ENCODE results near the gene ARID1B. TPM values are rescaled to one million over a fixed set of nuclear protein-coding genes. Genes with fewer than 3 reads are reported as not detected.

ARID1B gene
- total RNA-seq, 4 donors from 2014 or later = 157 to 315 (median 206) TPM

DNA sequence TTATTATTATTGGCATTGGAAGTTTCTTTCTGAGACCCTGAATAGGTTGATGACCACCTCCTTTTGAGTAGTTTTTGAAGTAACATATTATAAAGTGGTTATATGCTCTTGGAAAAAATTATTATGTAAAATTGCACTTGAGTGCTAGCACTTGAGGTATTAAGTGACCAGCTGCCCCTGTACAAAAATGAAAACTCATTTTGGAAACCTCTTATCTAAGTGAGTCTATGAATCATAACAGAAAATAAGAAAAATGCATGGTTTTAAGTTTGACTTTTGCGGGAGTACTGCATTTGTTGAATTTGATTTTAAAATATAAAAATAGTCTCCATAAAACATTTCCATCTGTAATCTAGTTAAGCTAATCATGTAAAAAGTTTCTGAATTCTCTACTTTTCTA, 297.8 kb downstream of the ARID1B start:
- Histone ChIP-seq H3K27ac (no peak overlapping the region), H3K4me1 (peaks cover 25 to 35% of the 10 kb centered on the region in 2 donors), H3K27me3 (no peaks in the 10 kb centered on the region), H3K4me3 (replicated peaks in 1 of 3) (no peak overlapping the region), H3K9me3 (no peaks in the 10 kb centered on the region), H3K36me3 (no peaks in the 10 kb centered on the region)
- WGBS, 2 donors = 82 to 88% methylated on average over 1 of the region's 1 CpG
- DNase-seq = no peak
- TF ChIP-seq POLR2A (IDR thresholded peaks at IDR 0.05) = no peak
- TF ChIP-seq, protein P1, sequence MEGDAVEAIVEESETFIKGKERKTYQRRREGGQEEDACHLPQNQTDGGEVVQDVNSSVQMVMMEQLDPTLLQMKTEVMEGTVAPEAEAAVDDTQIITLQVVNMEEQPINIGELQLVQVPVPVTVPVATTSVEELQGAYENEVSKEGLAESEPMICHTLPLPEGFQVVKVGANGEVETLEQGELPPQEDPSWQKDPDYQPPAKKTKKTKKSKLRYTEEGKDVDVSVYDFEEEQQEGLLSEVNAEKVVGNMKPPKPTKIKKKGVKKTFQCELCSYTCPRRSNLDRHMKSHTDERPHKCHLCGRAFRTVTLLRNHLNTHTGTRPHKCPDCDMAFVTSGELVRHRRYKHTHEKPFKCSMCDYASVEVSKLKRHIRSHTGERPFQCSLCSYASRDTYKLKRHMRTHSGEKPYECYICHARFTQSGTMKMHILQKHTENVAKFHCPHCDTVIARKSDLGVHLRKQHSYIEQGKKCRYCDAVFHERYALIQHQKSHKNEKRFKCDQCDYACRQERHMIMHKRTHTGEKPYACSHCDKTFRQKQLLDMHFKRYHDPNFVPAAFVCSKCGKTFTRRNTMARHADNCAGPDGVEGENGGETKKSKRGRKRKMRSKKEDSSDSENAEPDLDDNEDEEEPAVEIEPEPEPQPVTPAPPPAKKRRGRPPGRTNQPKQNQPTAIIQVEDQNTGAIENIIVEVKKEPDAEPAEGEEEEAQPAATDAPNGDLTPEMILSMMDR (IDR thresholded peaks at IDR 0.05) = no peak
- intact Hi-C loops (cut with DNase I) = no loop called here

DNA sequence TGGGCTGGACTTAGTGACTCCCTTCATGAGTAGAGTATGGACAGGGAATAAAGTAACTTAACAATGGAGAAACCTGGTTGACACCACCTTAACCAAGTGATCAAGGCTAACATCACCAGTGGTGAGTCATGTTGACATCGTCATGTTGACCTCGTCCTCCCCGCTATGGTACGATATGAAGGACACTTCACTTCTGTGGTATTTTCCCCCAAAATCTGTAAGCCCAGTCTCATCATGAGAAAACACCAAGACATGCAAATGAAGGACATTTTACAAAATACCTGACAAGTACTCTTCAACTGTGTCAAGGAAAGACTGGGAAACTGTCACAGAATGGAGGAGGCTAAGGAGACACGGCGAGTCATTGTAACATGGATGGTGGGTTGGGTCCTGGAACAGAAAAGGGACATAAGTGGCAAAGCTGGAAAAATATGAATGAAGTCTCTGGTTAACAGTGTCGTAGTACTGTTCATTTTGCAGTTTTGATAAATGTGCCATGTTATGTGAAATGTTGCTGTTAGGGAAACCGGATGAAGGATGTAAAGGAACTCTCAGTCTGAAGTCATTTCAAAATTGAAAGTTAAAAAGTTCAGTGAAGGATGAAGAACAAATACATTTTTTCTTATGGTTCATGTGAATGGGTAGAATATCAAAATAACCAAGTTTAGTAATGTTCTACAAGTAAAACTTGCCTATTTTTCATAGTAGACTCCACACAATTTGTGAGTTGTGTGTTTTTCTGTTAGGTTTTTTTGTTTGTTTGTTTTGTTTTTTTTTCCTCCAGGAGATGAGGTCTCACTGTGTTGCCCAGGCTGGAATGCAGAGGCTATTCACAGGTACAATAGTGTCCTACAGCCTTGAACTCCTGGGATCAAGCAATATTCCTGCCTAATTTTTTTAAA, 298.6 kb downstream of the ARID1B start:
- H3K36me3 ChIP-seq = no peaks in the 10 kb centered on the region
- H3K27ac ChIP-seq = no peak overlapping the region
- no peaks in the 10 kb centered on the region for H3K9me3 ChIP-seq
- intact Hi-C loops (cut with DNase I) = no loop called here
- DNase-seq = no peak
- H3K4me1 ChIP-seq = peaks cover 19 to 29% of the 10 kb centered on the region in 2 donors
- no peak for TF ChIP-seq POLR2A (IDR thresholded peaks at IDR 0.05)
- no peak overlapping the region for H3K4me3 ChIP-seq (replicated peaks in 1 of 3)
- WGBS, 2 donors = 88 to 94% methylated on average over 8 of the region's 8 CpGs
- H3K27me3 ChIP-seq = no peaks in the 10 kb centered on the region

DNA sequence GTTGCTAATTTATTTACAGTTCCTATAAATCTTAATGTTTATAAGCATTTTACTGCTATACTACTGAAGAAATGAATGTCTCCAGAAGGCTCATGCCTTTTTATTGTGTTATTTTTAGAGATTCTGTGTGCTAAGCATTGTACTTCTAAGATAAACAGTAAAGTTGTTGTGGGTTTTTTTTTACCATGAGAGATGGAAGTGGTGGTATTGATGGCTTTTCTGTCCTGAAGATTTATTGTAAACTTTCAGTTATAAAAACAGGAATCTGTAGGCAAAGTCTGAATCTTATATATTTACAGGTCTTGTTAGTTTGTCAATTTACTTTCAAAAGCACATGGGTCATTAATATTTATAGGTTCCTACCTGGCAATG, 299.3 kb downstream of the ARID1B start:
- TF ChIP-seq, protein P1 (IDR thresholded peaks at IDR 0.05) = no peak
- TF ChIP-seq POLR2A (IDR thresholded peaks at IDR 0.05) = no peak
- no peaks in the 10 kb centered on the region for H3K27me3 ChIP-seq
- no peak overlapping the region for H3K27ac ChIP-seq
- DNase-seq = no peak
- intact Hi-C loops (cut with DNase I) = no loop called here
- H3K4me3 ChIP-seq (replicated peaks in 1 of 3) = no peak overlapping the region
- no peaks in the 10 kb centered on the region for H3K9me3 ChIP-seq
- no peaks in the 10 kb centered on the region for H3K36me3 ChIP-seq
- H3K4me1 ChIP-seq = peaks cover 15 to 23% of the 10 kb centered on the region in 2 donors

DNA sequence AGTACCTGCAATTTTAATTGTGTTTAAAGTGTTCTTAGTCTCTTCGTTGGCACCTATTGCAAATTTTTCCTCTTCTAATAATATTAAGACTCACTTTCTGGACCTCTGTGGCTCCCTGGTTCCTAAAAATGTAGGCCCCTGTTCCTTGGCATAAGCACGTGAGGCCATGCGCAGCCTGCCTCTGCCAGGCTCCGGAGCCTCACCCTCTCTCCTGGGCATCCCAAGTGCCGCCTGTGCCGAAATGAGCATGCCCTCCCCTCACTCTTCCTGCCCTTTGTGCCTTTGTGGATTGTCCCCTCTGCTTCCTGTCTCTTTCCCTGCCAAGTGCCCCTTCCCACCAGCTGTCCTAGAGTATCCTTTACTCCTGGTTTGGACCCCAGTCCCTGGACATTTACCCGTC, 300.1 kb downstream of the ARID1B start:
- no peak for TF ChIP-seq POLR2A (IDR thresholded peaks at IDR 0.05)
- TF ChIP-seq, protein P1 (IDR thresholded peaks at IDR 0.05) = no peak
- H3K4me3 ChIP-seq (replicated peaks in 1 of 3) = no peak overlapping the region
- WGBS, 2 donors = 88 to 93% methylated on average over 7 of the region's 7 CpGs
- no peaks in the 10 kb centered on the region for H3K27me3 ChIP-seq
- H3K9me3 ChIP-seq = no peaks in the 10 kb centered on the region
- peaks cover 12 to 20% of the 10 kb centered on the region in 2 donors for H3K4me1 ChIP-seq
- DNase-seq = no peak
- H3K36me3 ChIP-seq = no peaks in the 10 kb centered on the region
- no peak overlapping the region for H3K27ac ChIP-seq
- intact Hi-C loops (cut with DNase I) = no loop called here

DNA sequence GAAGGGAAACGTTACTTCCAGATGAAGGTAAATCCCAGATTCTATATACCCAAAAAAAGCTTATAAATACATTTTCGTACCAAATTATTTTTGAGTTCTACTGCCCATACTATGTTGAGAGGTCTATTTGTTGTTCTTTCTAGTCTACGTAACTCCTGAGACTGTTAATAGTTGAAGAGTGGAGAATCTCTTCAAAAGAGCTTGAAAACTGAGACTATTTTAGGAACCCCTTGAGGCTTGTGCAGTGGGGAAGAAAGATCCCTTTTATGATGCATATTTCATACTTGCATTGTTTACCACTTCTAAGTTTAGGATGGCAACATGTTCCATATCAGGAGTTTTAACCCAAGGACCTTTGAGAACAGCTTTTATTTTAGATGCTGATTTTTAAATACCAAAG, 301.1 kb downstream of the ARID1B start:
- no peaks in the 10 kb centered on the region for H3K9me3 ChIP-seq
- H3K36me3 ChIP-seq = no peaks in the 10 kb centered on the region
- intact Hi-C loops (cut with DNase I) = no loop called here
- 59 to 60% methylated on average over 3 of the region's 3 CpGs for WGBS, 2 donors
- DNase-seq = no peak
- no peak overlapping the region for H3K27ac ChIP-seq
- no peaks in the 10 kb centered on the region for H3K27me3 ChIP-seq
- no peak for TF ChIP-seq POLR2A (IDR thresholded peaks at IDR 0.05)
- TF ChIP-seq, protein P1 (IDR thresholded peaks at IDR 0.05) = no peak
- no peak overlapping the region for H3K4me3 ChIP-seq (replicated peaks in 1 of 3)
- H3K4me1 ChIP-seq = peaks cover 12 to 20% of the 10 kb centered on the region in 2 donors
